ENCODE results near the gene UAP1L1. TPM values are rescaled to one million over a fixed set of nuclear protein-coding genes. Genes with fewer than 3 reads are reported as not detected.

UAP1L1 gene
- total and polyA plus RNA-seq, 2 experiments from 2014 or later: 2.5 to 8.1 TPM

GRCh38 chr9:137031904-137032640 lies 45.2 kb upstream of the UAP1L1 start, which contains the start of gene FUT7:
TSS of gene FUT7 (minus strand) at chr9:137032088. CDS start at chr9:137031991, 97 bp downstream.
- DNase-seq (ENCODE audit: low spot score) (no peak), ATAC-seq (no peak)
- H3K27ac ChIP-seq (ENCODE audit: low read depth): no peak within 1 kb of the TSS
- H3K4me1 ChIP-seq (ENCODE audit: insufficient read depth): 0 out of 2 replicates have a peak, but pooled peaks cover 3% of the 10 kb centered on the region
- no peaks in the 10 kb centered on the region for H4K20me1 ChIP-seq (replicated peaks; ENCODE audit: insufficient read depth)
- H3K79me2 ChIP-seq (replicated peaks; ENCODE audit: insufficient read depth): no peaks in the 10 kb centered on the region
- Mint-ChIP-seq H3K27ac (no peak within 1 kb of the TSS), H3K4me3 (no peak within 1 kb of the TSS), H3K4me1 (no peaks in the 10 kb centered on the region; the same call in 2 of the 3 replicates), H3K27me3 (ENCODE audit: insufficient read depth, low read depth, poor library complexity) (peaks cover 23% of the 10 kb centered on the region), H3K9me3 (no peaks in the 10 kb centered on the region), H3K36me3 (ENCODE audit: low read depth) (no peaks in the 10 kb centered on the region)
- no peak within 1 kb of the TSS for H2AFZ ChIP-seq
- no peaks in the 10 kb centered on the region for H3K9me2 ChIP-seq (ENCODE audit: insufficient read depth)
- H3K36me3 ChIP-seq (ENCODE audit: insufficient read depth): no peaks in the 10 kb centered on the region
- peaks cover 16% of the 10 kb centered on the region for H3K27me3 ChIP-seq (ENCODE audit: insufficient read depth)
- H3K4me2 ChIP-seq: no peak within 1 kb of the TSS
- TF ChIP-seq CTCF (conservative IDR thresholded peaks at IDR 0.05; ENCODE audit: low read depth in 2 of 2): no peak
- TF ChIP-seq NANOG (IDR thresholded peaks at IDR 0.05; ENCODE audit: borderline replicate concordance): no peak
- TF ChIP-seq JUNB (IDR thresholded peaks at IDR 0.05; ENCODE audit: unreplicated experiment): no peak
- TF ChIP-seq REST (IDR thresholded peaks at IDR 0.05; ENCODE audit: unreplicated experiment): no peak
- no peak for TF ChIP-seq ZNF462 (CRISPR knock-in tag; IDR thresholded peaks at IDR 0.05)
- no peak for TF ChIP-seq ZNF114 (CRISPR knock-in tag; IDR thresholded peaks at IDR 0.05)
- TF ChIP-seq CREB1 (CRISPR knock-in tag; IDR thresholded peaks at IDR 0.05; ENCODE audit: low read depth): no peak
- no peak for TF ChIP-seq ETS1 (IDR thresholded peaks at IDR 0.05)
- TF ChIP-seq ZNF331 (CRISPR knock-in tag; IDR thresholded peaks at IDR 0.05; ENCODE audit: low read depth): no peak
- TF ChIP-seq POLR2AphosphoS5 (IDR thresholded peaks at IDR 0.05; ENCODE audit: low read depth): no peak
- no peak for TF ChIP-seq STAT1 (IDR thresholded peaks at IDR 0.05; ENCODE audit: unreplicated experiment)
- no peak for TF ChIP-seq EZH2phosphoT487 (IDR thresholded peaks at IDR 0.05; ENCODE audit: unreplicated experiment)
- H3K4me3 ChIP-seq: no peak within 1 kb of the TSS
- H3F3A ChIP-seq (replicated peaks; ENCODE audit: low read depth): 0 out of 2 replicates have a peak, but pooled peaks cover 3% of the 10 kb centered on the region

Data from GM23338 (cell line).